Activated T-helper 2 cell treated with anti-CD3 and anti-CD28 coated beads, Interferon-gamma antibody, Interleukin-2, Interleukin-4, amounts not matched to agents 10 μg/mL and 5 μg/mL and 100 μg/mL, durations not matched to agents 14 hours and 24 hours and 36 hours (primary cell): Measurements from ENCODE around the gene GRIA2. TPM values are rescaled to one million over a fixed set of nuclear protein-coding genes. Genes with fewer than 3 reads are reported as not detected.
"Not testable (repeated sequence)": the region's sequence is repeated elsewhere in the genome, so short reads cannot be mapped to it uniquely, and the experiment has no call there.

Experiments used
- DNase-seq: peaks from one replicate; pipeline ENCODE4 v3.0.0; 2021; ENCODE audit warnings: low spot score
- H3K27ac Mint-ChIP-seq: one replicate; pipeline ENCODE4 v1.8.0; 2021; ENCODE audit warnings: mixed read lengths
- H3K27me3 Mint-ChIP-seq: one replicate; pipeline ENCODE4 v1.8.0; 2021; ENCODE audit warnings: low read depth, mixed read lengths
- H3K36me3 Mint-ChIP-seq: one replicate; pipeline ENCODE4 v1.8.0; 2021; ENCODE audit warnings: low read depth, mixed read lengths
- H3K4me1 Mint-ChIP-seq: one replicate; pipeline ENCODE4 v1.8.0; 2021; ENCODE audit warnings: low read depth, mixed read lengths
- H3K4me3 Mint-ChIP-seq: one replicate; pipeline ENCODE4 v1.8.0; 2021; ENCODE audit warnings: low read depth, mild to moderate bottlenecking, moderate library complexity, mixed read lengths
- H3K9me3 Mint-ChIP-seq: one replicate; pipeline ENCODE4 v1.8.0; 2021; ENCODE audit warnings: mixed read lengths
- intact Hi-C: fragments of 100-400 bp; cut with micrococcal nuclease; formaldehyde crosslinking; loops from one replicate; pipeline ENCODE4 v1.15.1; 2023
- total RNA-seq: library from RNA; stranded (reverse); gene quantifications from 2 replicates; pipeline ENCODE4 v1.2.3, GENCODE V29; 2022

Gene GRIA2
- total RNA-seq: not detected in 2 replicates

- peak; percentile 18 for DNase-seq
- Mint-ChIP-seq H3K27me3 (peaks cover 20% of the 10 kb centered on the region), H3K4me3 (no peak within 1 kb of the TSS), H3K9me3 (no peaks in the 10 kb centered on the region), H3K4me1 (no peaks in the 10 kb centered on the region), H3K36me3 (no peaks in the 10 kb centered on the region), H3K27ac (no peak within 1 kb of the TSS)
- intact Hi-C loops: no loop called here
Observed at GRCh38 chr4:157220371-157220881, at the start of gene GRIA2. Gene GRIA2, plus strand, starts transcription at chr4:157220728. Its CDS starts 315 bp downstream, at chr4:157221043.

DNA sequence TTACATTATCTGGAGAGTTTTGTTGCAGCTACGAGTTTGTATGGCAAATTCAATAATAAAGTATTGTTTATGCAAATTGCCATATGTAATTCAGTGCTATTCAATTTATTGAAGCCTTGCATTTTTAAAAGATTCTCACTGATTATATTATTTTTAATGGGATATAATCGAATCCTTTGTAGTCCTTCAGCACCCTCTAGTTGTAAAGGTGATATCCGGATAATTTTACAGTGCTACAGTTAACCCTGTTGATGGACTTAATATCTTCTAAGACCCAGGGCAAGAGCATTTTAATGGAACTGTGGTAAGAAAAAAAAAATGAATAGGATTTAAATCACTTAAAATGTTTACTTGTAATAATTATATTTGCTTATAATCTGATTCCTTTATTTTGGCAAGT lies 48.5 kb upstream of the GRIA2 start:
- H3K27me3 Mint-ChIP-seq: no peaks in the 10 kb centered on the region
- intact Hi-C loops: no loop called here
- H3K4me1 Mint-ChIP-seq: no peaks in the 10 kb centered on the region
- H3K9me3 Mint-ChIP-seq: no peaks in the 10 kb centered on the region
- H3K27ac Mint-ChIP-seq: no peak overlapping the region
- no peaks in the 10 kb centered on the region for H3K36me3 Mint-ChIP-seq
- no peak for DNase-seq
- H3K4me3 Mint-ChIP-seq: no peak overlapping the region

- H3K9me3 Mint-ChIP-seq, intact Hi-C loops, H3K4me3 Mint-ChIP-seq, H3K4me1 Mint-ChIP-seq, H3K27me3 Mint-ChIP-seq, H3K36me3 Mint-ChIP-seq, H3K27ac Mint-ChIP-seq, DNase-seq: not testable (repeated sequence)
Observed at GRCh38 chr4:157180268-157180667, 40.3 kb upstream of the GRIA2 start.

- no peak overlapping the region for H3K27ac Mint-ChIP-seq
- no peaks in the 10 kb centered on the region for H3K9me3 Mint-ChIP-seq
- H3K27me3 Mint-ChIP-seq: no peaks in the 10 kb centered on the region
- intact Hi-C loops: no loop called here
- no peak overlapping the region for H3K4me3 Mint-ChIP-seq
- no peaks in the 10 kb centered on the region for H3K4me1 Mint-ChIP-seq
- H3K36me3 Mint-ChIP-seq: no peaks in the 10 kb centered on the region
- DNase-seq: no peak
Observed at GRCh38 chr4:157184300-157184699, 36.2 kb upstream of the GRIA2 start.

DNA sequence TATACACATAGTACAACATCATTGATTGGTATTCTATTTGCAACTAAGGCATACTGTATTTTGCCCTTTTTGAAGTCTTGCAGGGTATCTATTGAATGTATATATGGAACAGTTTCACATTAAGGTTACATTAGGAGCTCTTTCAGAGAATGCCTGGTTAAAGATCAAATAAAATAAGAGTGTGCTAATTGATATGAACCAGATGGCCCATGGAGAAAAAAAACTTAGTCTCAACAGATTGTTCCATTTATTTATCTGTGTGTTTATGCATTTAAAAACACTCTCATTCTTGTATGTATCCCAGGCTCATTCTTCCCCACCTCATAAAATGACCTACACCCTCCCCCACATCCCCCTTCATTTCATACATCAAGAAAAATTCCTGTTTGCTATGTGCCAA lies 35.2 kb upstream of the GRIA2 start:
- H3K27me3 Mint-ChIP-seq: no peaks in the 10 kb centered on the region
- intact Hi-C loops: no loop called here
- no peak overlapping the region for H3K27ac Mint-ChIP-seq
- no peaks in the 10 kb centered on the region for H3K36me3 Mint-ChIP-seq
- no peaks in the 10 kb centered on the region for H3K9me3 Mint-ChIP-seq
- no peaks in the 10 kb centered on the region for H3K4me1 Mint-ChIP-seq
- H3K4me3 Mint-ChIP-seq: no peak overlapping the region
- DNase-seq: no peak

DNA sequence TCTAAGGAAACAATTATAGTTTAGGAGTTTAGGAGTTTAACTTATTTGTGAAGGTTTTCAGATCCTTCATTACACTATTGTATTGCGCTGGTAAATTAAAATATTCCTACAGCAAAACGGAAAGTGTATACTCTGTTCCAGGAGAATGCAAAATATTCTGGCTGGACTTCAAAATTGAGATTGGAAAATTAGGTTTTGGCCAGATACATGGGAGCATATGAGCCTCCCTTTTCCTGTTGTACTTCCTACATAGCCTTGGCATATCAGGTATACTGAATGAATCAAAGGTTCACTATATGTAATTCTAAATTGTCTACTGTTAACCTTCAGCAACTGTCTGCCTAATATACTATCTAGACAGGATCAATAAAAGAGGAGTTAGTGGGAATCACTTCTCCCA lies 25.2 kb upstream of the GRIA2 start:
- no peaks in the 10 kb centered on the region for H3K9me3 Mint-ChIP-seq
- H3K36me3 Mint-ChIP-seq: no peaks in the 10 kb centered on the region
- H3K4me3 Mint-ChIP-seq: no peak overlapping the region
- intact Hi-C loops: no loop called here
- H3K27me3 Mint-ChIP-seq: no peaks in the 10 kb centered on the region
- no peaks in the 10 kb centered on the region for H3K4me1 Mint-ChIP-seq
- no peak overlapping the region for H3K27ac Mint-ChIP-seq
- DNase-seq: no peak

DNA sequence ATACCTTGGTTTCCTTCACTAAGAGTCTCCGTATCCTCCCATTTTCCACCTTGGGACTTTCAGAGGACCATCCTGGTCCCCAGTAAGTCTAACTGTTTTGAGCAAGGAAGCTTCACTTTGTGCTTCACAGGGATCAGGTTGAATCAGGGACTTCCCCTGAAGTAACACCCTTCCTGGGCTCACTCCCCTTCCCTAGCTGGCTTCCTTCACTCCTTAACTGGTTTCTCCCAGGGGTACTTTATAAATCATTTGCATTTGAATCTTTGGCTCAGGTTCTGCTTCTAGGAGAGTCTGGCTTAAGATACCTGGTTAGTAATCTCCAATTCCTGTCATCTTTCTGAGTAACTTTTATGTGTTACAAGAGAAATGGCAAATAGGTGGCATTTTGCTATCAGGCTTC lies 24.5 kb upstream of the GRIA2 start:
- no peaks in the 10 kb centered on the region for H3K4me1 Mint-ChIP-seq
- intact Hi-C loops: no loop called here
- H3K27me3 Mint-ChIP-seq: no peaks in the 10 kb centered on the region
- no peaks in the 10 kb centered on the region for H3K9me3 Mint-ChIP-seq
- no peaks in the 10 kb centered on the region for H3K36me3 Mint-ChIP-seq
- DNase-seq: no peak
- no peak overlapping the region for H3K27ac Mint-ChIP-seq
- H3K4me3 Mint-ChIP-seq: no peak overlapping the region

- intact Hi-C loops: no loop called here
- no peak for DNase-seq
- no peak overlapping the region for H3K4me3 Mint-ChIP-seq
Observed at GRCh38 chr4:157204634-157205244, 15.8 kb upstream of the GRIA2 start.

DNA sequence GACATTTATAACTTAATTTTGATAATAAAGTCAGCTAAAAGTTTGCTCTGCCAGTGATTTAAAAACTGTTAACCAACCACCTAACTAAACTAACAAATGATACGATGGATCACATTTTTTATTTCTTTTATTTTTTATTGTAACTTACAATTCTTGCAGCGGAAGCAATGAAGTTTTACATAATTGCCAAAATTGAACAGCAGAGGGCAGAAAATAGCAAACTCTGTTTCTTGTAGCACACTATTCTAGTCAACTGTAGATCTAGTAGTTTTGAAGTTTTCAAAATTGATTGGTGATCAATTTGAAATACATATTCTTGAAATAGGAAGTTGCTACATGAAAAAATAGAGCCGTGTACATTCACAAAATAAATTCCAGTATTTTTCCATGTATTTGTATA lies 2.8 kb upstream of the GRIA2 start:
- Mint-ChIP-seq H3K9me3 (no peaks in the 10 kb centered on the region), H3K36me3 (no peaks in the 10 kb centered on the region), H3K4me1 (no peaks in the 10 kb centered on the region), H3K4me3 (no peak overlapping the region), H3K27me3 (peaks cover 16% of the 10 kb centered on the region), H3K27ac (no peak overlapping the region)
- intact Hi-C loops: loop anchor here (2.0 kb wide), 1 partner anchor 761 kb away; no protein-coding TSS in a partner anchor
- no peak for DNase-seq

More at GRCh38 chr4:157204634-157205244, 15.8 kb upstream of the GRIA2 start:
- H3K27me3 Mint-ChIP-seq: no peaks in the 10 kb centered on the region
- H3K9me3 Mint-ChIP-seq: no peaks in the 10 kb centered on the region
- no peak overlapping the region for H3K27ac Mint-ChIP-seq
- H3K4me1 Mint-ChIP-seq: no peaks in the 10 kb centered on the region
- no peaks in the 10 kb centered on the region for H3K36me3 Mint-ChIP-seq

DNA sequence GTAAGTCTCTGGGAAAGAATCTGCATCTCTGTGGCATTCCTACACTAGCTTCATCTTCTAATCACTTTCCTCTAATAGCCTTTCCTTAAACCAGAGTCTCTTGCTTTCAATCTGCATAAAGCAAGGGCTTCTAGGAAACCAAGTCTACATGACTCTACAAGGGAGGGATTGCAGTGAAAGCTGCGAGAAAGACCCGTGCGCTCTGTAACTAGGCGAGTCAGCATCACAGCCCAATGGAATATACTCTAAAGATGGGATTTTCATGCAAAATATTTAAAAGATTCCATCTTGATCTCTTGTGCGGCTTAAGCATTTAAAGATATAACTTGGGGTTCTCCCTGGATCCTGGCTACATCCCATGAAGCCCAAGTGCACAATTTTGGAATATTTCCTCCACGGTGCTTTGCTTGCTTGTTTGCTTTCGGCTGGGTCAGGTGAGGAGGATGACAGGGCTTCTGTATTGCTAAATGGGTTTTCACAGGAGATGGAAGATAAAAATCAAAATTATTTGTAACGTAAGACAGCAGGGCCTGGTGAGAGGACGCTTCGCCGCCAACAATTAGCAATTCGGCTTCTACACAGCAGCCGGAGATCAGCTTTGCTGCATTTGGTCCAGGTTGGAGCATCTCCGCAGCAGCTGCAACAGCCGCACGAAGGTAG lies 687 bp upstream of the GRIA2 start:
- H3K27ac Mint-ChIP-seq: no peak overlapping the region
- no peaks in the 10 kb centered on the region for H3K4me1 Mint-ChIP-seq
- H3K9me3 Mint-ChIP-seq: no peaks in the 10 kb centered on the region
- H3K27me3 Mint-ChIP-seq: peaks cover 20% of the 10 kb centered on the region
- intact Hi-C loops: no loop called here
- no peak for DNase-seq
- no peaks in the 10 kb centered on the region for H3K36me3 Mint-ChIP-seq
- no peak overlapping the region for H3K4me3 Mint-ChIP-seq

- no peaks in the 10 kb centered on the region for H3K36me3 Mint-ChIP-seq
- peaks cover 20% of the 10 kb centered on the region for H3K27me3 Mint-ChIP-seq
- intact Hi-C loops: no loop called here
- no peak for DNase-seq
- H3K4me1 Mint-ChIP-seq: no peaks in the 10 kb centered on the region
- H3K4me3 Mint-ChIP-seq: no peak overlapping the region
- no peaks in the 10 kb centered on the region for H3K9me3 Mint-ChIP-seq
- no peak overlapping the region for H3K27ac Mint-ChIP-seq
Observed at GRCh38 chr4:157221426-157221894, 932 bp downstream of the GRIA2 start.

- no peak overlapping the region for H3K4me3 Mint-ChIP-seq
- H3K27me3 Mint-ChIP-seq: peaks cover 20% of the 10 kb centered on the region
- no peaks in the 10 kb centered on the region for H3K36me3 Mint-ChIP-seq
- H3K4me1 Mint-ChIP-seq: no peaks in the 10 kb centered on the region
- H3K27ac Mint-ChIP-seq: no peak overlapping the region
- no peak for DNase-seq
- intact Hi-C loops: no loop called here
- no peaks in the 10 kb centered on the region for H3K9me3 Mint-ChIP-seq
Observed at GRCh38 chr4:157221895-157222770, 1.6 kb downstream of the GRIA2 start.

GRCh38 chr4:157222771-157223160 lies 2.2 kb downstream of the GRIA2 start:
- no peaks in the 10 kb centered on the region for H3K36me3 Mint-ChIP-seq
- H3K27ac Mint-ChIP-seq: no peak overlapping the region
- H3K27me3 Mint-ChIP-seq: peaks cover 20% of the 10 kb centered on the region
- no peak overlapping the region for H3K4me3 Mint-ChIP-seq
- intact Hi-C loops: no loop called here
- no peak for DNase-seq
- no peaks in the 10 kb centered on the region for H3K9me3 Mint-ChIP-seq
- no peaks in the 10 kb centered on the region for H3K4me1 Mint-ChIP-seq
